H9 (cell line): Measurements from ENCODE around the gene PBX4. TPM values are rescaled to one million over a fixed set of nuclear protein-coding genes. Genes with fewer than 3 reads are reported as not detected.

Experiments used
- DNase-seq: peaks from one replicate; pipeline ENCODE4 v3.0.0-alpha.2; 2017
- H2AFZ ChIP-seq: one replicate; pipeline ENCODE4 v1.6.1; 2013; ENCODE audit warnings: mild to moderate bottlenecking, low read length, control low read depth, moderate library complexity
- H2AK5ac ChIP-seq: 2 replicates; pipeline ENCODE4 v1.6.1; 2013; ENCODE audit warnings: low read length, control low read depth, mixed read lengths; ENCODE audit not compliant: insufficient read length
- H2BK120ac ChIP-seq: one replicate; pipeline ENCODE4 v1.6.1; 2013; ENCODE audit warnings: low read depth, mild to moderate bottlenecking, low read length, control low read depth, inconsistent platforms; ENCODE audit not compliant: poor library complexity, severe bottlenecking
- H2BK12ac ChIP-seq: 2 replicates; pipeline ENCODE4 v1.6.1; 2013; ENCODE audit warnings: low read length, control low read depth, mixed read lengths, low read depth; ENCODE audit not compliant: insufficient read length
- H2BK15ac ChIP-seq: 2 replicates; pipeline ENCODE4 v1.6.1; 2013; ENCODE audit warnings: low read depth, low read length, control low read depth
- H2BK20ac ChIP-seq: one replicate; pipeline ENCODE4 v1.6.1; 2013; ENCODE audit warnings: low read depth, mild to moderate bottlenecking, low read length, control low read depth, inconsistent platforms; ENCODE audit not compliant: poor library complexity, severe bottlenecking
- H2BK5ac ChIP-seq: 2 replicates; pipeline ENCODE4 v1.6.1; 2013; ENCODE audit warnings: low read length, control low read depth, mixed read lengths; ENCODE audit not compliant: insufficient read length
- H3K14ac ChIP-seq: 2 replicates; pipeline ENCODE4 v1.6.1; 2013; ENCODE audit warnings: low read length, control low read depth; ENCODE audit not compliant: insufficient read depth
- H3K18ac ChIP-seq: 2 replicates; pipeline ENCODE4 v1.6.1; 2013; ENCODE audit warnings: low read depth, mild to moderate bottlenecking, mixed read lengths, low read length, control low read depth; ENCODE audit not compliant: insufficient read length
- H3K23ac ChIP-seq: 2 replicates; pipeline ENCODE4 v1.6.1; 2013; ENCODE audit warnings: low read length, control low read depth, mixed read lengths, low read depth; ENCODE audit not compliant: insufficient read length
- H3K23me2 ChIP-seq: 2 replicates; pipeline ENCODE4 v1.6.1; 2013; ENCODE audit warnings: low read depth, mild to moderate bottlenecking, mixed read lengths, low read length, control low read depth; ENCODE audit not compliant: insufficient read length, poor library complexity, severe bottlenecking
- H3K27ac ChIP-seq: 2 replicates; pipeline ENCODE4 v1.5.1; 2013; ENCODE audit warnings: low read length, control low read depth, mixed read lengths, low read depth; ENCODE audit not compliant: insufficient read length
- H3K27me3 ChIP-seq: 2 replicates; pipeline ENCODE4 v1.6.1; 2013; ENCODE audit warnings: low read length, control low read depth, inconsistent platforms; ENCODE audit not compliant: insufficient read depth
- H3K4ac ChIP-seq: 2 replicates; pipeline ENCODE4 v1.6.1; 2013; ENCODE audit warnings: low read depth, mild to moderate bottlenecking, control low read depth, inconsistent platforms, low read length, moderate library complexity
- H3K4me1 ChIP-seq: 2 replicates; pipeline ENCODE4 v1.6.1; 2013; ENCODE audit warnings: low read length, control low read depth, inconsistent platforms; ENCODE audit not compliant: insufficient read depth
- H3K4me2 ChIP-seq: 2 replicates; pipeline ENCODE4 v1.6.1; 2013; ENCODE audit warnings: low read length, control low read depth, mixed read lengths; ENCODE audit not compliant: insufficient read length, insufficient read depth
- H3K56ac ChIP-seq: 2 replicates; pipeline ENCODE4 v1.6.1; 2013; ENCODE audit warnings: low read depth, mild to moderate bottlenecking, mixed read lengths, low read length, control low read depth; ENCODE audit not compliant: insufficient read length
- H3K79me1 ChIP-seq: 2 replicates; pipeline ENCODE4 v1.6.1; 2013; ENCODE audit warnings: low read depth, mild to moderate bottlenecking, moderate library complexity, low read length, control low read depth, inconsistent platforms; ENCODE audit not compliant: insufficient read depth, poor library complexity, severe bottlenecking
- H3K79me2 ChIP-seq: 2 replicates; pipeline ENCODE4 v1.6.1; 2013; ENCODE audit warnings: low read length, control low read depth, inconsistent platforms; ENCODE audit not compliant: insufficient read depth
- H3K9ac ChIP-seq: 2 replicates; pipeline ENCODE4 v1.6.1; 2013; ENCODE audit warnings: low read length, control low read depth, mixed read lengths; ENCODE audit not compliant: insufficient read length; ENCODE audit errors: extremely low read depth
- H3K9me3 ChIP-seq: one replicate; pipeline ENCODE4 v1.6.1; 2013; ENCODE audit warnings: low read depth, low read length, inconsistent platforms; ENCODE audit not compliant: control insufficient read depth
- H3T11ph ChIP-seq: one replicate; pipeline ENCODE4 v1.6.1; 2013; ENCODE audit warnings: mild to moderate bottlenecking, low read length, control low read depth, inconsistent platforms
- H4K20me1 ChIP-seq: one replicate; pipeline ENCODE4 v1.6.1; 2013; ENCODE audit not compliant: control insufficient read depth, insufficient read length, insufficient read depth
- H4K5ac ChIP-seq: 2 replicates; pipeline ENCODE4 v1.6.1; 2013; ENCODE audit warnings: low read depth, mild to moderate bottlenecking, mixed read lengths, low read length, control low read depth; ENCODE audit not compliant: insufficient read length
- H4K8ac ChIP-seq: replicated peaks from 2 replicates; pipeline ENCODE4 v1.6.1; 2013; ENCODE audit warnings: low read length, control low read depth, mixed read lengths, low read depth; ENCODE audit not compliant: insufficient read length
- H4K91ac ChIP-seq: 2 replicates; pipeline ENCODE4 v1.6.1; 2013; ENCODE audit warnings: low read depth, mild to moderate bottlenecking, moderate library complexity, mixed read lengths, low read length, control low read depth; ENCODE audit not compliant: insufficient read length
- H3K27ac Mint-ChIP-seq, 3 experiments: 2 replicates in 2 of 3; 3 replicates in 1 of 3; pipeline ENCODE4 v1.8.0; 2020 to 2021; ENCODE audit warnings: mixed read lengths in 3 of 3, mild to moderate bottlenecking in 1 of 3, moderate library complexity in 1 of 3
- H3K27me3 Mint-ChIP-seq: 2 replicates; pipeline ENCODE4 v1.8.0; 2021; ENCODE audit warnings: low read depth, mild to moderate bottlenecking, moderate library complexity, mixed read lengths
- H3K36me3 Mint-ChIP-seq, 3 experiments: 2 replicates in 2 of 3; 3 replicates in 1 of 3; pipeline ENCODE4 v1.8.0; 2020 to 2021; ENCODE audit warnings: low read depth in 3 of 3, mixed read lengths in 3 of 3; ENCODE audit not compliant: insufficient read depth in 1 of 3
- H3K4me1 Mint-ChIP-seq, 2 experiments: 2 replicates each; pipeline ENCODE4 v1.8.0; 2020; ENCODE audit warnings: mixed read lengths in 2 of 2
- H3K4me3 Mint-ChIP-seq, 2 experiments: 2 replicates in 1 of 2; 3 replicates in 1 of 2; pipeline ENCODE4 v1.8.0; 2020 to 2021; ENCODE audit warnings: mild to moderate bottlenecking in 2 of 2, mixed read lengths in 2 of 2, moderate library complexity in 1 of 2
- H3K9me3 Mint-ChIP-seq, 2 experiments: 2 replicates in 1 of 2; 3 replicates in 1 of 2; pipeline ENCODE4 v1.8.0; 2020; ENCODE audit warnings: mild to moderate bottlenecking in 2 of 2, mixed read lengths in 2 of 2, moderate library complexity in 1 of 2
- WGBS: extraction: QIAGEN DNeasy Blood & Tissue Kit; methylation state at CpG from one replicate; pipeline ENCODE4 v1.1.7; 2013; ENCODE audit warnings: missing lambda C conversion rate, low lambda C conversion rate, mixed read lengths; ENCODE audit not compliant: insufficient read length; ENCODE audit errors: extremely low coverage; 5-methylcytosine and 5-hydroxymethylcytosine counted together
- total RNA-seq: library from RNA; stranded (reverse); gene quantifications from 2 replicates; pipeline ENCODE4 v1.2.1, GENCODE V29; 2021
- TF ChIP-seq, protein P1 (sequence below): fragments of 200-600 bp; sonication (generic); conservative IDR thresholded peaks from 3 replicates; pipeline ENCODE4 v1.8.0; 2021; ENCODE audit warnings: antibody characterized with exemption, mild to moderate bottlenecking

PBX4 gene
- total RNA-seq, 1 experiment from 2014 or later, result 3.3 TPM

- no peak overlapping the region; a peak in 1 of 5 replicates for H3K4me3 Mint-ChIP-seq
- no peaks in the 10 kb centered on the region for H3K27me3 ChIP-seq
- H3K9ac ChIP-seq, result no peak overlapping the region
- no peaks in the 10 kb centered on the region; the same call in 1 of the 2 replicates for H3K4me1 ChIP-seq
- no peak overlapping the region for H2BK120ac ChIP-seq
- no peaks in the 10 kb centered on the region for H4K20me1 ChIP-seq
- H2AK5ac ChIP-seq, result no peak overlapping the region
- H2BK5ac ChIP-seq, result no peak overlapping the region
- H4K5ac ChIP-seq, result no peak overlapping the region
- TF ChIP-seq, protein P1, sequence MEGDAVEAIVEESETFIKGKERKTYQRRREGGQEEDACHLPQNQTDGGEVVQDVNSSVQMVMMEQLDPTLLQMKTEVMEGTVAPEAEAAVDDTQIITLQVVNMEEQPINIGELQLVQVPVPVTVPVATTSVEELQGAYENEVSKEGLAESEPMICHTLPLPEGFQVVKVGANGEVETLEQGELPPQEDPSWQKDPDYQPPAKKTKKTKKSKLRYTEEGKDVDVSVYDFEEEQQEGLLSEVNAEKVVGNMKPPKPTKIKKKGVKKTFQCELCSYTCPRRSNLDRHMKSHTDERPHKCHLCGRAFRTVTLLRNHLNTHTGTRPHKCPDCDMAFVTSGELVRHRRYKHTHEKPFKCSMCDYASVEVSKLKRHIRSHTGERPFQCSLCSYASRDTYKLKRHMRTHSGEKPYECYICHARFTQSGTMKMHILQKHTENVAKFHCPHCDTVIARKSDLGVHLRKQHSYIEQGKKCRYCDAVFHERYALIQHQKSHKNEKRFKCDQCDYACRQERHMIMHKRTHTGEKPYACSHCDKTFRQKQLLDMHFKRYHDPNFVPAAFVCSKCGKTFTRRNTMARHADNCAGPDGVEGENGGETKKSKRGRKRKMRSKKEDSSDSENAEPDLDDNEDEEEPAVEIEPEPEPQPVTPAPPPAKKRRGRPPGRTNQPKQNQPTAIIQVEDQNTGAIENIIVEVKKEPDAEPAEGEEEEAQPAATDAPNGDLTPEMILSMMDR, result no peak
- no peak overlapping the region for H3K4me2 ChIP-seq
- H3K18ac ChIP-seq, result no peak overlapping the region
- H3K79me2 ChIP-seq, result no peaks in the 10 kb centered on the region
- no peak overlapping the region for H3T11ph ChIP-seq
- H3K36me3 Mint-ChIP-seq, result peaks cover 0 to 8% (median 8%) of the 10 kb centered on the region in 3 experiments; a peak in 6 of 7 replicates
- H3K56ac ChIP-seq, result no peak overlapping the region
- no peak for DNase-seq
- H3K27ac Mint-ChIP-seq, result peak overlapping the region in 1 of 3 experiments; percentile 64; a peak in 2 of 7 replicates
- no peaks in the 10 kb centered on the region for H3K9me3 Mint-ChIP-seq
- H3K27me3 Mint-ChIP-seq, result no peaks in the 10 kb centered on the region
- H3K9me3 ChIP-seq, result no peaks in the 10 kb centered on the region
- H3K27ac ChIP-seq, result no peak overlapping the region
- H2BK20ac ChIP-seq, result no peak overlapping the region
- H2BK15ac ChIP-seq, result no peak overlapping the region
- no peak overlapping the region for H3K23ac ChIP-seq
- H2BK12ac ChIP-seq, result no peak overlapping the region
- H3K4ac ChIP-seq, result no peak overlapping the region
- no peak overlapping the region for H3K14ac ChIP-seq
- no peak overlapping the region for H4K91ac ChIP-seq
- no peaks in the 10 kb centered on the region for H3K79me1 ChIP-seq
- H3K4me1 Mint-ChIP-seq, result peaks cover 5 to 9% of the 10 kb centered on the region in 2 experiments
- no peaks in the 10 kb centered on the region for H3K23me2 ChIP-seq
- H4K8ac ChIP-seq, result no peak overlapping the region
- H2AFZ ChIP-seq, result no peak overlapping the region
- WGBS, result no CpG with 5 or more reads among the region's 26 CpGs
These were observed 56.4 kb downstream of the PBX4 start for GRCh38 chr19:19561946-19562664.
